Dedifferentiated amniotic fluid mesenchymal stem cell (primary cell): ENCODE measurements around the gene RAB8B.

Experiments
- DNase-seq: peaks from one replicate; pipeline ENCODE4 v3.0.0-alpha.2; 2016; ENCODE audit errors: extremely low spot score

Gene RAB8B

DNA sequence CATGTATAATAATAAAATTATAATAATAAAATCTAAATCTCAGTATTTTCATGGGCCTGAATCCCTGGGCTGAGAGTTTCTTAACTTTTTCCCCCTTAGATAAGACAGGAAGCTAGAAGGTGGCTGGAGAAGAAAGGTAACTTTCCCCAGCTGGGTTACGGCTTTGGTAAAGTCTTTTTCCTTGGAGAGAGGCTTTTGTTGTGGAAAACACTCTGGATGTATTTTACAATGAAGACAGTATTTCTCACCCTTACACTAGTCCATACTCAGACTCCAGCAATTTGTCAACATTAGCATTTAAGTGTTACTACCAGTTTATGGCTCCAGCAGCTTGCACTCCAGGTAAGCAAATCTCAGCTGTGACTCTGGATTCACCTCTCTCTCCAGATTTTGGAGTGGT lies 122.9 kb downstream of the RAB8B start:
- DNase-seq = no peak

DNA sequence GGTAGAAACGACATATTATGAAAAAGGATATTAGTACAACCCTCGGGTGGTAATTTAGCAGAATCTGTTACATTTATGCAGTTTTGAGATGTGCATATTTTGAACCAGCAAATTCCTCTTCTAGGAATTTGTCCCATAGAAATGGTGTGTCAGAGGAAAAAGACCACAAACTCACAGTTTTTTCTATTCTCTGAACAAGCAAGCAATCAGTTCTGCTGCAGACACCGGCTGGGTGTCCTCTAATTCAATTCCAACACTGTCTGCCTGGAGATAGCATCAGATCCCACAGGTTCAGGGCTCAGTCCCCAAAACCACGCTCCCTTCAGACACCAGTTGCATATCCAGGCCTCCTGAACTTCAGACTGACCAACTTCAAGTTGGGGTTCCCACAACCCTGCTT lies 124.4 kb downstream of the RAB8B start:
- DNase-seq = no peak

DNA sequence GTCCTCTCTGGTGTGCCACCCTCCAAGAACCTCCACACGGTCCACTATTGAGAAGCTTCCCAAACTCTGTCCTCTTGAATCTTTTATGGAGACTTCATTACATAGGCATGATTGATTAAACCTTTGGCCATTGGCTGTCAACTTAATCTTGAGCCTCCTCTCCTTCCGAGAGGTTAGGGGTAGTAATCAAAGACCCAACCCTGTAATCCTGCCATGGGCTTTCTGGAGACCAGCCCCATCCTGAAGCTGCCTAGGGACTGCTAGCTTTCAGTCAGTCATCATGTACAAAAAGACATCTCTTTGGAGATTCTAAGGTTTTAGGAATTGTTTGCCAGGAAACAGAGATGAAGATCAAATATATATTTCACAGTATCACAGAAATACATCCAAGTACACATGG lies 125.0 kb downstream of the RAB8B start:
- DNase-seq = no peak
